ENCODE data around the gene RNF213. TPM values are rescaled to one million over a fixed set of nuclear protein-coding genes. Genes with fewer than 3 reads are reported as not detected.
"Not testable (repeated sequence)": the region's sequence is repeated elsewhere in the genome, so short reads cannot be mapped to it uniquely, and the experiment has no call there.

Gene RNF213
- total and polyA plus RNA-seq, 2 of the 8 experiments (the other 6 are each of a cell fraction or from before 2014, with no cell fraction given): 33.8 to 62.8 TPM

DNA sequence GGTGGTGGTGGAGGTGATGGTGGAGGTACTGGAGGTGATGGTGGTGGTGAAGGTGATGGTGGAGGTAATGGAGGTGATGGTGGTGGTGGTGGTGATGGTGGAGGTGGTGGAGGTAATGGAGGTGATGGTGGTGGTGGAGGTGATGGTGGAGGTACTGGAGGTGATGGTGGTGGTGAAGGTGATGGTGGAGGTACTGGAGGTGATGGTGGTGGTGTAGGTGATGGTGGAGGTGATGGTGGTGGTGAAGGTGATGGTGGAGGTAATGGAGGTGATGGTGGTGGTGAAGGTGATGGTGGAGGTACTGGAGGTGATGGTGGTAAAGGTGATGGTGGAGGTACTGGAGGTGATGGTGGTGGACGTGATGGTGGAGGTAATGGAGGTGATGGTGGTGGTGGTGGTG is 53.3 kb downstream of the RNF213 start:
- H3K9me3 ChIP-seq (ENCODE audit: insufficient read depth in 2 of 2, low read depth in 1 of 2, low read length in 1 of 2); H4K5ac ChIP-seq (ENCODE audit: insufficient read length, low read depth, low read length); POLR2A ChIA-PET (ENCODE audit: partially characterized antibody); H2BK12ac ChIP-seq (ENCODE audit: low read depth, low read length); CTCF ChIA-PET (ENCODE audit: partially characterized antibody); H3K4me3 ChIP-seq (ENCODE audit: extremely low read depth in 1 of 4, insufficient read depth in 2 of 4, low read depth in 3 of 4, low read length in 4 of 4); DNase-seq (ENCODE audit: low read depth in 1 of 2, low spot score in 2 of 2); H3K4me1 ChIP-seq (replicated peaks in 1 of 4; ENCODE audit: control insufficient read depth in 3 of 4, insufficient read depth in 4 of 4, low read length in 3 of 4); H4K91ac ChIP-seq (replicated peaks; ENCODE audit: insufficient read length, low read length); H3K14ac ChIP-seq (ENCODE audit: insufficient read length); H2BK20ac ChIP-seq (ENCODE audit: low read length); H3K4ac ChIP-seq (replicated peaks; ENCODE audit: insufficient read length, low read depth, low read length); H4K8ac ChIP-seq (ENCODE audit: extremely low read depth, insufficient read depth, low read length); H3K79me2 ChIP-seq (ENCODE audit: control insufficient read depth in 1 of 2, insufficient read depth in 2 of 2, low read length in 2 of 2); H2BK120ac ChIP-seq (replicated peaks; ENCODE audit: low read depth, low read length); H2BK15ac ChIP-seq (ENCODE audit: low read length); H4K20me1 ChIP-seq (replicated peaks in 1 of 2; ENCODE audit: control insufficient read depth in 1 of 2, insufficient read depth in 2 of 2, low read length in 2 of 2); H3K56ac ChIP-seq (replicated peaks; ENCODE audit: insufficient read length, low read depth, low read length); H2AFZ ChIP-seq (ENCODE audit: low read length); H3K27ac ChIP-seq (ENCODE audit: low read depth, low read length); H3K18ac ChIP-seq (ENCODE audit: extremely low read depth, low read length); H3K9ac ChIP-seq (replicated peaks in 1 of 4; ENCODE audit: extremely low read depth in 1 of 4, low read depth in 3 of 4, low read length in 3 of 4); H2BK5ac ChIP-seq (ENCODE audit: low read depth, low read length); H3K4me2 ChIP-seq (ENCODE audit: insufficient read depth in 1 of 2, low read depth in 2 of 2, low read length in 2 of 2); H3K23ac ChIP-seq (ENCODE audit: insufficient read length); H3K27me3 ChIP-seq (replicated peaks in 1 of 4; ENCODE audit: control insufficient read depth in 3 of 4, extremely low read depth in 1 of 4, insufficient read depth in 3 of 4, low read length in 3 of 4); FAIRE-seq; H2AK5ac ChIP-seq (ENCODE audit: low read depth, low read length); H3K79me1 ChIP-seq (ENCODE audit: low read depth, low read length): not testable (repeated sequence)
- peaks cover 0 to 28% (median 16%) of the 10 kb centered on the region in 4 experiments; a peak in 5 of 8 replicates for H3K36me3 ChIP-seq (ENCODE audit: control insufficient read depth in 2 of 4, insufficient read depth in 4 of 4, low read length in 3 of 4)
- no CpG with 5 or more reads among the region's 1 CpG for WGBS, 2 experiments (ENCODE audit: extremely low coverage in 1 of 2, insufficient coverage in 1 of 2, insufficient read length in 1 of 2, insufficient replicate concordance in 2 of 2, low coverage in 1 of 2, low lambda C conversion rate in 2 of 2, missing lambda C conversion rate in 1 of 2)
- H3K23me2 ChIP-seq (ENCODE audit: low read depth, low read length): peaks cover 10% of the 10 kb centered on the region; the same call in 1 of the 2 replicates

Data from H1 (cell line).